H1 (cell line): ENCODE measurements around the gene LIMS1. TPM values are rescaled to one million over a fixed set of nuclear protein-coding genes. Genes with fewer than 3 reads are reported as not detected.

ENCODE experiments used
- CTCF ChIA-PET: fragments of 300-600 bp; sonication (Branson Sonifier 250); formaldehyde crosslinking; loops from one replicate; lab custom pipeline; 2021; ENCODE audit not compliant: partially characterized antibody; lab: Charles Lee
- POLR2A ChIA-PET: fragments of 300-600 bp; sonication (Branson Sonifier 250); formaldehyde crosslinking; loops from one replicate; lab custom pipeline; 2021; ENCODE audit warnings: inconsistent platforms; ENCODE audit not compliant: partially characterized antibody; lab: Charles Lee
- DNase-seq, 2 experiments: peaks; one replicate each; pipeline versions ENCODE4 v3.0.0 to v3.0.0-alpha.2; 2010 to 2022; ENCODE audit warnings: low spot score in 2 of 2, low read depth in 1 of 2, mixed read lengths in 1 of 2
- FAIRE-seq: peaks from 2 replicates; lab custom pipeline; 2011; peaks lifted over from hg19 to GRCh38; lab: Jason Lieb, UNC
- H2AFZ ChIP-seq: 2 replicates; pipeline ENCODE4 v1.8.1; 2012; ENCODE audit warnings: low read length, inconsistent platforms
- H2AK5ac ChIP-seq: 2 replicates; pipeline ENCODE4 v1.6.1; 2013; ENCODE audit warnings: low read depth, low read length
- H2BK120ac ChIP-seq: replicated peaks from 2 replicates; pipeline ENCODE3; 2013; ENCODE audit warnings: low read depth, low read length, inconsistent platforms
- H2BK12ac ChIP-seq: 2 replicates; pipeline ENCODE4 v1.6.1; 2013; ENCODE audit warnings: low read depth, low read length
- H2BK15ac ChIP-seq: 2 replicates; pipeline ENCODE4 v1.6.1; 2013; ENCODE audit warnings: low read length
- H2BK20ac ChIP-seq: 2 replicates; pipeline ENCODE4 v1.6.1; 2013; ENCODE audit warnings: low read length
- H2BK5ac ChIP-seq: 2 replicates; pipeline ENCODE4 v1.6.1; 2013; ENCODE audit warnings: low read depth, low read length
- H3K14ac ChIP-seq: 2 replicates; pipeline ENCODE4 v1.6.1; 2013; ENCODE audit warnings: inconsistent platforms; ENCODE audit not compliant: insufficient read length
- H3K18ac ChIP-seq: 2 replicates; pipeline ENCODE4 v1.6.1; 2013; ENCODE audit warnings: low read length; ENCODE audit errors: extremely low read depth
- H3K23ac ChIP-seq: 2 replicates; pipeline ENCODE4 v1.6.1; 2013; ENCODE audit warnings: inconsistent platforms; ENCODE audit not compliant: insufficient read length
- H3K23me2 ChIP-seq: 2 replicates; pipeline ENCODE4 v1.6.1; 2013; ENCODE audit warnings: low read depth, low read length
- H3K27ac ChIP-seq: 2 replicates; pipeline ENCODE4 v1.6.1; 2011; ENCODE audit warnings: low read depth, low read length, inconsistent platforms
- H3K27me3 ChIP-seq, 4 experiments: replicated peaks in 1 of 4; 1 replicate in 1 of 4; 2 replicates in 3 of 4; pipeline versions ENCODE4 v1.6.1 to v1.8.1; 2011 to 2013; ENCODE audit warnings: low read length in 3 of 4, mild to moderate bottlenecking in 3 of 4, inconsistent platforms in 2 of 4, mixed read lengths in 2 of 4, moderate library complexity in 1 of 4; ENCODE audit not compliant: control insufficient read depth in 3 of 4, insufficient read depth in 3 of 4; ENCODE audit errors: extremely low read depth in 1 of 4
- H3K36me3 ChIP-seq, 4 experiments: 2 replicates each; pipeline versions ENCODE4 v1.6.1 to v1.8.1; 2011 to 2013; ENCODE audit warnings: mild to moderate bottlenecking in 4 of 4, low read length in 3 of 4, moderate library complexity in 2 of 4, control low read depth in 1 of 4, inconsistent platforms in 1 of 4; ENCODE audit not compliant: insufficient read depth in 4 of 4, control insufficient read depth in 2 of 4
- H3K4ac ChIP-seq: replicated peaks from 2 replicates; pipeline ENCODE3; 2013; ENCODE audit warnings: low read length, low read depth, mixed read lengths, inconsistent platforms; ENCODE audit not compliant: insufficient read length
- H3K4me1 ChIP-seq, 4 experiments: replicated peaks in 1 of 4; 1 replicate in 1 of 4; 2 replicates in 3 of 4; pipeline versions ENCODE4 v1.6.1 to v1.8.1; 2011 to 2013; ENCODE audit warnings: low read length in 3 of 4, inconsistent platforms in 2 of 4, mixed read lengths in 1 of 4; ENCODE audit not compliant: insufficient read depth in 4 of 4, control insufficient read depth in 3 of 4
- H3K4me2 ChIP-seq, 2 experiments: 2 replicates each; pipeline versions ENCODE4 v1.6.1 to v1.8.1; 2011 to 2013; ENCODE audit warnings: low read depth in 2 of 2, low read length in 2 of 2, control low read depth in 1 of 2, inconsistent platforms in 1 of 2, mild to moderate bottlenecking in 1 of 2; ENCODE audit not compliant: insufficient read depth in 1 of 2
- H3K4me3 ChIP-seq, 4 experiments: fragments of 200-600, 300-600 bp in 1 of 4; sonication (generic), shearing (Covaris generic), sonication (Bioruptor Twin) in 1 of 4; 2 replicates each; pipeline versions ENCODE4 v1.5.1 to v1.8.1; 2011 to 2016; ENCODE audit warnings: low read length in 4 of 4, low read depth in 3 of 4, control low read depth in 2 of 4, inconsistent platforms in 2 of 4, mild to moderate bottlenecking in 2 of 4, mixed read lengths in 1 of 4, moderate library complexity in 1 of 4; ENCODE audit not compliant: insufficient read depth in 2 of 4; ENCODE audit errors: extremely low read depth in 1 of 4
- H3K56ac ChIP-seq: replicated peaks from 2 replicates; pipeline ENCODE3; 2013; ENCODE audit warnings: low read depth, mild to moderate bottlenecking, mixed read lengths, low read length, inconsistent platforms; ENCODE audit not compliant: insufficient read length
- H3K79me1 ChIP-seq: 2 replicates; pipeline ENCODE4 v1.6.1; 2013; ENCODE audit warnings: low read depth, low read length, control low read depth
- H3K79me2 ChIP-seq, 2 experiments: 2 replicates each; pipeline versions ENCODE4 v1.6.1 to v1.8.1; 2012 to 2013; ENCODE audit warnings: low read length in 2 of 2, mild to moderate bottlenecking in 2 of 2, inconsistent platforms in 1 of 2; ENCODE audit not compliant: insufficient read depth in 2 of 2, control insufficient read depth in 1 of 2
- H3K9ac ChIP-seq, 4 experiments: replicated peaks in 1 of 4; 1 replicate in 1 of 4; 2 replicates in 3 of 4; pipeline versions ENCODE4 v1.6.1 to v1.8.1; 2011 to 2013; ENCODE audit warnings: low read depth in 3 of 4, low read length in 3 of 4, control low read depth in 2 of 4, mild to moderate bottlenecking in 2 of 4, moderate library complexity in 2 of 4, inconsistent platforms in 1 of 4; ENCODE audit errors: extremely low read depth in 1 of 4
- H3K9me3 ChIP-seq, 2 experiments: 2 replicates each; pipeline versions ENCODE4 v1.6.1 to v1.8.1; 2012 to 2013; ENCODE audit warnings: mild to moderate bottlenecking in 2 of 2, moderate library complexity in 2 of 2, control low read depth in 1 of 2, inconsistent platforms in 1 of 2, low read depth in 1 of 2, low read length in 1 of 2, mixed read lengths in 1 of 2; ENCODE audit not compliant: insufficient read depth in 2 of 2
- H4K20me1 ChIP-seq, 2 experiments: replicated peaks in 1 of 2; 2 replicates each; pipeline versions ENCODE3 to v1.8.1; 2011 to 2013; ENCODE audit warnings: inconsistent platforms in 2 of 2, low read length in 2 of 2, mild to moderate bottlenecking in 1 of 2; ENCODE audit not compliant: insufficient read depth in 2 of 2, control insufficient read depth in 1 of 2
- H4K5ac ChIP-seq: 2 replicates; pipeline ENCODE4 v1.6.1; 2013; ENCODE audit warnings: low read length, low read depth, mixed read lengths, inconsistent platforms; ENCODE audit not compliant: insufficient read length
- H4K8ac ChIP-seq: 2 replicates; pipeline ENCODE4 v1.8.0; 2013; ENCODE audit warnings: mild to moderate bottlenecking, moderate library complexity, low read length, inconsistent platforms; ENCODE audit not compliant: insufficient read depth; ENCODE audit errors: extremely low read depth
- H4K91ac ChIP-seq: replicated peaks from 2 replicates; pipeline ENCODE3; 2013; ENCODE audit warnings: low read length, mixed read lengths, inconsistent platforms; ENCODE audit not compliant: insufficient read length
- BCL11A ChIP-seq, 2 experiments: IDR thresholded peaks; one replicate each; pipeline ENCODE4 v1.6.1; 2011; ENCODE audit warnings: low read depth in 2 of 2, low read length in 2 of 2, mild to moderate bottlenecking in 2 of 2
- CBX8 ChIP-seq: fragments of 300-800, 300-1000 bp; sonication (generic); IDR thresholded peaks from 2 replicates; pipeline ENCODE4 v1.7.1; 2016; ENCODE audit warnings: low read depth, low read length, borderline replicate concordance
- CHD1 ChIP-seq: IDR thresholded peaks from 2 replicates; pipeline ENCODE4 v1.6.1; 2012; ENCODE audit warnings: low read depth, low read length, improper control_type of control experiment
- GABPA ChIP-seq: IDR thresholded peaks from 2 replicates; pipeline ENCODE4 v1.6.1; 2011; ENCODE audit warnings: mild to moderate bottlenecking, low read length, moderate library complexity, borderline replicate concordance; ENCODE audit not compliant: insufficient read depth
- MAFK ChIP-seq: IDR thresholded peaks from 2 replicates; pipeline ENCODE4 v1.6.1; 2012; ENCODE audit warnings: low read depth, mild to moderate bottlenecking, improper control_type of control experiment, low read length
- NANOG ChIP-seq: IDR thresholded peaks from 2 replicates; pipeline ENCODE4 v1.6.1; 2011; ENCODE audit warnings: low read length, low read depth, mild to moderate bottlenecking, inconsistent platforms; ENCODE audit not compliant: insufficient read depth, poor library complexity, severe bottlenecking
- SP1 ChIP-seq: IDR thresholded peaks from 2 replicates; pipeline ENCODE4 v1.6.1; 2011; ENCODE audit warnings: low read depth, low read length
- SRF ChIP-seq: IDR thresholded peaks from 2 replicates; pipeline ENCODE4 v1.6.1; 2011; ENCODE audit warnings: mild to moderate bottlenecking, low read depth, low read length, moderate library complexity
- WGBS, 2 experiments: shearing (Covaris generic) in 1 of 2; methylation state at CpG; one replicate each; pipeline versions ENCODE4 v1.1.6 to v1.1.7; 2013 to 2015; ENCODE audit warnings: low lambda C conversion rate in 2 of 2, mixed read lengths in 2 of 2, inconsistent platforms in 1 of 2, low coverage in 1 of 2, missing lambda C conversion rate in 1 of 2; ENCODE audit not compliant: insufficient replicate concordance in 2 of 2, insufficient coverage in 1 of 2, insufficient read length in 1 of 2; ENCODE audit errors: extremely low coverage in 1 of 2, missing lambda C conversion rate in 1 of 2; 5-methylcytosine and 5-hydroxymethylcytosine counted together
- polyA plus RNA-seq, 7 experiments: library from polyadenylated mRNA; depleted of rRNA in 3 of 7; stranded (reverse) in 5 of 7; unstranded in 2 of 7; fragments of >200 nt in 5 of 7; fragments of 200-250 nt in 2 of 7; gene quantifications; 1 replicate in 5 of 7; 2 replicates in 1 of 7; 4 replicates in 1 of 7; pipeline versions ENCODE4 v1.2.1 to v1.2.3, GENCODE V29; 2011 to 2013; ENCODE audit warnings: missing spikeins in 2 of 7, mixed read lengths in 2 of 7
- total RNA-seq: library from RNA; stranded (reverse); fragmentation: NEBNext Ultra II Directional; extraction: Animal tissue kit (Norgen Biotek cat#: 25700); gene quantifications from 2 replicates; pipeline ENCODE4 v1.2.1, GENCODE V29; 2021
- TF ChIP-seq, protein P1 (sequence below): IDR thresholded peaks from 2 replicates; pipeline ENCODE4 v1.6.1; 2011; ENCODE audit warnings: low read depth, mild to moderate bottlenecking, low read length; ENCODE audit not compliant: insufficient read depth

LIMS1 gene
- total and polyA plus RNA-seq, 2 of the 8 experiments (the other 6 are each of a cell fraction or from before 2014, with no cell fraction given) = 24.1 to 36.7 TPM

DNA sequence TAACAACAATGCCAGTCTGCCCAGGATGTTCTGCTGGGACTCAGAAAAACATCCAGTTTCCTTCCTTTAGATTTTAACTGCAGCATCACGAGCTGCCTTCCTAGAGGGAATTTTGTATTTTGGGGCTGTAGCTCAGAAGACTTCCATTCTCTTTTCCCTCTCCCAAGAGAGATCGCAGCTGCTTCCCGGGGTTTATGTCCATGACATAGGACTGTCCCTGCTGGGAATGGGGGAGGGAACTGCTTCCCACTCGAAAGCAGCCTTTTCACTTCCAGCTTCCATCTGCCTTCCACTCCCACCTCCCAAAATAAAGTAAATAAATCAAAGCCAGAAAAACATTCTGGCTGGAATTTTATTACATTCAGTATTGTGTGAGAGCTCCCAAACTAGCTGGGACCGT is 52.4 kb downstream of the LIMS1 start:
- CTCF ChIA-PET = interaction anchor here (0.6 to 5.1 kb wide), 7 partner anchors 12 to 1058 kb away, joined by 3 to 54 read pairs (median 5); no protein-coding TSS in a partner anchor
- Histone ChIP-seq H3K14ac (no peak overlapping the region), H3K23ac (no peak overlapping the region), H4K8ac (no peak overlapping the region), H4K20me1 (no peaks in the 10 kb centered on the region), H3K4ac (no peak overlapping the region), H3K79me2 (peaks cover 0 to 25% of the 10 kb centered on the region in 2 experiments; a peak in 2 of 4 replicates), H2BK5ac (no peak overlapping the region), H4K5ac (no peak overlapping the region), H2BK12ac (0 out of 2 replicates have a peak overlapping the region, but pooled peaks have one; percentile 31), H3K18ac (no peak overlapping the region), H2BK15ac (no peak overlapping the region), H3K9ac (no peak overlapping the region), H4K91ac (no peak overlapping the region), H2AFZ (no peak overlapping the region), H2BK20ac (no peak overlapping the region), H3K9me3 (no peaks in the 10 kb centered on the region), H2BK120ac (no peak overlapping the region), H3K4me1 (peaks cover 0 to 4% (median 3%) of the 10 kb centered on the region in 4 experiments; a peak in 4 of 7 replicates), H2AK5ac (no peak overlapping the region), H3K79me1 (peaks cover 3% of the 10 kb centered on the region; the same call in 1 of the 2 replicates), H3K56ac (no peak overlapping the region), H3K27me3 (no peaks in the 10 kb centered on the region)
- no peak for DNase-seq
- POLR2A ChIA-PET = interaction anchor here (1.0 to 1.2 kb wide), 2 partner anchors 52 to 183 kb away, joined by 3 read pairs; partner anchors contain the start of gene LIMS1
- WGBS, 2 experiments = 76% methylated on average over 5 of the region's 5 CpGs; no CpG with 5 or more reads in 1 of the 2 experiments
- FAIRE-seq = no peak
- TF ChIP-seq MAFK (no peak), GABPA (no peak), BCL11A (IDR thresholded peaks at IDR 0.05; ENCODE audit: low read depth in 2 of 2, low read length in 2 of 2) (no peak), NANOG (no peak), SP1 (no peak), CBX8 (no peak), SRF (no peak), CHD1 (no peak)
- TF ChIP-seq, protein P1, sequence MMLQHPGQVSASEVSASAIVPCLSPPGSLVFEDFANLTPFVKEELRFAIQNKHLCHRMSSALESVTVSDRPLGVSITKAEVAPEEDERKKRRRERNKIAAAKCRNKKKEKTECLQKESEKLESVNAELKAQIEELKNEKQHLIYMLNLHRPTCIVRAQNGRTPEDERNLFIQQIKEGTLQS = no peak
- TF ChIP-seq, all 59 proteins: peak for 0
- H3K27ac ChIP-seq = no peak overlapping the region
- H3K4me3 ChIP-seq = no peak overlapping the region
- H3K23me2 ChIP-seq = no peaks in the 10 kb centered on the region
- H3K4me2 ChIP-seq = 0 out of 4 replicates have a peak overlapping the region, but pooled peaks of 1 of the 2 experiments have one; percentile 13
- H3K36me3 ChIP-seq = no peaks in the 10 kb centered on the region
